Mesenchymal stem cell (in vitro differentiated cells and primary cell): Measurements from ENCODE around the gene MALT1.
"Not testable (repeated sequence)": the region's sequence is repeated elsewhere in the genome, so short reads cannot be mapped to it uniquely, and the experiment has no call there.

Experiments
- DNase-seq: peaks from one replicate; pipeline ENCODE4 v3.0.0-alpha.2; 2013
- H2AFZ ChIP-seq: one replicate; pipeline ENCODE4 v1.6.1; 2013; ENCODE audit warnings: low read depth, mild to moderate bottlenecking, control low read depth, inconsistent platforms, low read length, moderate library complexity
- H2AK5ac ChIP-seq: 2 replicates; pipeline ENCODE4 v1.6.1; 2013; ENCODE audit warnings: low read length, moderate library complexity, mild to moderate bottlenecking, inconsistent platforms; ENCODE audit not compliant: severe bottlenecking
- H2BK120ac ChIP-seq: one replicate; pipeline ENCODE4 v1.6.1; 2013; ENCODE audit warnings: low read depth, mild to moderate bottlenecking, inconsistent platforms, low read length, moderate library complexity
- H2BK12ac ChIP-seq, 2 experiments: one replicate each; pipeline ENCODE4 v1.6.1; 2013; ENCODE audit warnings: inconsistent platforms in 2 of 2, low read length in 2 of 2, mild to moderate bottlenecking in 2 of 2, moderate library complexity in 2 of 2, control low read depth in 1 of 2
- H2BK15ac ChIP-seq: one replicate; pipeline ENCODE4 v1.6.1; 2013; ENCODE audit warnings: mild to moderate bottlenecking, low read depth, inconsistent platforms; ENCODE audit not compliant: poor library complexity, severe bottlenecking
- H2BK5ac ChIP-seq: 2 replicates; pipeline ENCODE4 v1.6.1; 2013; ENCODE audit warnings: low read depth, mild to moderate bottlenecking, low read length, control low read depth, inconsistent platforms; ENCODE audit not compliant: poor library complexity, severe bottlenecking
- H3K14ac ChIP-seq, 2 experiments: one replicate each; pipeline ENCODE4 v1.6.1; 2013; ENCODE audit warnings: inconsistent platforms in 2 of 2, low read length in 2 of 2, control low read depth in 1 of 2, mild to moderate bottlenecking in 1 of 2, moderate library complexity in 1 of 2
- H3K18ac ChIP-seq, 2 experiments: one replicate each; pipeline ENCODE4 v1.6.1; 2013; ENCODE audit warnings: inconsistent platforms in 2 of 2, low read length in 2 of 2, control low read depth in 1 of 2, low read depth in 1 of 2, mild to moderate bottlenecking in 1 of 2
- H3K23ac ChIP-seq, 2 experiments: one replicate each; pipeline ENCODE4 v1.6.1; 2013; ENCODE audit warnings: inconsistent platforms in 2 of 2, low read length in 2 of 2, mild to moderate bottlenecking in 2 of 2, moderate library complexity in 2 of 2, control low read depth in 1 of 2
- H3K27ac ChIP-seq: 2 replicates; pipeline ENCODE4 v1.5.1; 2013; ENCODE audit warnings: mild to moderate bottlenecking, moderate library complexity, low read length, control low read depth, inconsistent platforms; ENCODE audit not compliant: poor library complexity, severe bottlenecking
- H3K27me3 ChIP-seq, 2 experiments: 2 replicates each; pipeline versions ENCODE4 v1.6.1 to v1.7.0; 2013; ENCODE audit warnings: low read length in 2 of 2, mild to moderate bottlenecking in 2 of 2, moderate library complexity in 2 of 2, control low read depth in 1 of 2, inconsistent platforms in 1 of 2; ENCODE audit not compliant: control insufficient read depth in 1 of 2, insufficient read depth in 1 of 2
- H3K36me3 ChIP-seq, 2 experiments: 2 replicates each; pipeline versions ENCODE4 v1.6.1 to v1.7.0; 2013; ENCODE audit warnings: low read length in 2 of 2, control low read depth in 1 of 2, inconsistent platforms in 1 of 2, low read depth in 1 of 2, mild to moderate bottlenecking in 1 of 2; ENCODE audit not compliant: insufficient read depth in 2 of 2, control insufficient read depth in 1 of 2
- H3K4ac ChIP-seq, 2 experiments: one replicate each; pipeline ENCODE4 v1.6.1; 2013; ENCODE audit warnings: inconsistent platforms in 2 of 2, low read length in 2 of 2, mild to moderate bottlenecking in 2 of 2, moderate library complexity in 2 of 2, control low read depth in 1 of 2, low read depth in 1 of 2
- H3K4me1 ChIP-seq: 2 replicates; pipeline ENCODE4 v1.6.1; 2013; ENCODE audit warnings: low read depth, low read length, control low read depth; ENCODE audit not compliant: control insufficient read depth, insufficient read depth
- H3K4me2 ChIP-seq: 2 replicates; pipeline ENCODE4 v1.6.1; 2013; ENCODE audit warnings: low read length, mild to moderate bottlenecking, inconsistent platforms; ENCODE audit not compliant: poor library complexity, severe bottlenecking
- H3K4me3 ChIP-seq, 2 experiments: 2 replicates each; pipeline versions ENCODE4 v1.5.1 to v1.7.0; 2013; ENCODE audit warnings: low read length in 2 of 2, mild to moderate bottlenecking in 2 of 2, control low read depth in 1 of 2, low read depth in 1 of 2; ENCODE audit not compliant: insufficient read depth in 1 of 2
- H3K79me1 ChIP-seq: replicated peaks from 2 replicates; pipeline ENCODE4 v1.6.1; 2013; ENCODE audit warnings: mild to moderate bottlenecking, control low read depth, low read length, inconsistent platforms; ENCODE audit not compliant: poor library complexity, severe bottlenecking
- H3K9ac ChIP-seq: 2 replicates; pipeline ENCODE4 v1.7.0; 2013; ENCODE audit warnings: mild to moderate bottlenecking, low read length, moderate library complexity
- H3K9me3 ChIP-seq: 2 replicates; pipeline ENCODE4 v1.7.0; 2013; ENCODE audit warnings: mild to moderate bottlenecking, low read length; ENCODE audit not compliant: control insufficient read depth
- H4K8ac ChIP-seq: one replicate; pipeline ENCODE4 v1.6.1; 2013; ENCODE audit warnings: inconsistent platforms, mild to moderate bottlenecking, low read length, moderate library complexity
- H4K91ac ChIP-seq: one replicate; pipeline ENCODE4 v1.6.1; 2013; ENCODE audit warnings: mild to moderate bottlenecking, low read length, inconsistent platforms
- whole genome bisulfite sequencing: methylation state at CpG from one replicate; pipeline ENCODE4 v1.1.7; 2013; ENCODE audit warnings: mixed read lengths; 5-methylcytosine and 5-hydroxymethylcytosine counted together

The MALT1 gene

DNA sequence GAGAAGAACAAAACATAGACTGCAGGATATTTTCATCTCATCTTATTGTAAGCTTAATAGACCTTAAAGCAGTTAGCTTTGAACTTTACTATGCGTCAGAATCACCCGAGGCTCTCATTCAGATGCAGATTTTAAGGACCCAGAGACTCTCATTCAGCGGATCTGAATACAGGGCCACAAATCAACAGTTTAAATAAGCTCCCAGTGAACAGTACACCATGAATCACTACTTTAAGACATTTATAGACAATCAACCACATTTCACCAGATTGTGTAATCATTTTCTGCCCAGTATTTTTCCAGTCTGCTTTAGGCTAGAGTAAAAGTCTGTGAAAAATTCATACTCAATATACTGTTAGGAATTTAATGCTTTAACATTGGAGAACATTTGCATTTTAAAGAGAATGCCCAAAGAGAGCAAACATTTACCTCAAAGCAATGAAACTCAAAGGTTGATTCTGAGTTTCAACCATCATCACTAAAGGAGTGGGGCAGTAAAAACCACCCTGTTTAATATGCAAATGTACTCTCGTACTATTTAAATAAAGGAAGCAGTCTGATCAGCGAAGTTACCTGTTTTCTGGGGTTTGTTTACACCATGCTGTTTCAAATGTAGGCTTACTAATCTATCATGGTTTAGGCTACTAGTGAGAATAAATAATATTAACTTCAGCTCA lies 31.4 kb upstream of the MALT1 start:
- no peak overlapping the region for H2BK15ac ChIP-seq
- no peak overlapping the region for H3K4me2 ChIP-seq
- WGBS: 8% methylated on average over 5 of the region's 5 CpGs
- DNase-seq: peak; percentile 76
- H3K79me1 ChIP-seq: no peaks in the 10 kb centered on the region
- H3K9me3 ChIP-seq: peaks cover 7% of the 10 kb centered on the region
- no peak overlapping the region for H2BK5ac ChIP-seq
- no peaks in the 10 kb centered on the region for H3K27me3 ChIP-seq
- H3K9ac ChIP-seq: no peak overlapping the region
- no peak overlapping the region for H3K18ac ChIP-seq
- no peak overlapping the region for H3K4me3 ChIP-seq
- no peak overlapping the region for H3K23ac ChIP-seq
- H2BK120ac ChIP-seq: no peak overlapping the region
- H4K91ac ChIP-seq: no peak overlapping the region
- H2AK5ac ChIP-seq: no peak overlapping the region
- H3K27ac ChIP-seq: peak overlapping the region; percentile 64
- H2AFZ ChIP-seq: no peak overlapping the region
- H3K4ac ChIP-seq: no peak overlapping the region
- H3K14ac ChIP-seq: no peak overlapping the region
- H2BK12ac ChIP-seq: no peak overlapping the region
- H3K36me3 ChIP-seq: no peaks in the 10 kb centered on the region
- peaks cover 12% of the 10 kb centered on the region for H3K4me1 ChIP-seq
- no peak overlapping the region for H4K8ac ChIP-seq

GRCh38 chr18:58640428-58640805 lies 30.8 kb upstream of the MALT1 start:
- Histone ChIP-seq H3K4me3 (no peak overlapping the region), H3K4me2 (no peak overlapping the region), H2AK5ac (peak overlapping the region; percentile 93), H2BK120ac (no peak overlapping the region), H4K91ac (no peak overlapping the region), H3K4ac (no peak overlapping the region), H4K8ac (no peak overlapping the region), H3K14ac (no peak overlapping the region), H3K27me3 (no peaks in the 10 kb centered on the region), H3K79me1 (no peaks in the 10 kb centered on the region), H3K36me3 (no peaks in the 10 kb centered on the region), H3K18ac (peak overlapping the region in 1 of 2 experiments; percentile 41), H3K9me3 (peaks cover 7% of the 10 kb centered on the region), H2BK15ac (no peak overlapping the region), H2BK5ac (peak overlapping the region; percentile 58), H3K9ac (no peak overlapping the region), H2AFZ (no peak overlapping the region), H3K4me1 (peaks cover 14% of the 10 kb centered on the region), H2BK12ac (peak overlapping the region in 1 of 2 experiments; percentile 59), H3K27ac (peak overlapping the region; percentile 64), H3K23ac (no peak overlapping the region)
- WGBS: 43% methylated on average over 3 of the region's 4 CpGs
- DNase-seq: no peak

DNA sequence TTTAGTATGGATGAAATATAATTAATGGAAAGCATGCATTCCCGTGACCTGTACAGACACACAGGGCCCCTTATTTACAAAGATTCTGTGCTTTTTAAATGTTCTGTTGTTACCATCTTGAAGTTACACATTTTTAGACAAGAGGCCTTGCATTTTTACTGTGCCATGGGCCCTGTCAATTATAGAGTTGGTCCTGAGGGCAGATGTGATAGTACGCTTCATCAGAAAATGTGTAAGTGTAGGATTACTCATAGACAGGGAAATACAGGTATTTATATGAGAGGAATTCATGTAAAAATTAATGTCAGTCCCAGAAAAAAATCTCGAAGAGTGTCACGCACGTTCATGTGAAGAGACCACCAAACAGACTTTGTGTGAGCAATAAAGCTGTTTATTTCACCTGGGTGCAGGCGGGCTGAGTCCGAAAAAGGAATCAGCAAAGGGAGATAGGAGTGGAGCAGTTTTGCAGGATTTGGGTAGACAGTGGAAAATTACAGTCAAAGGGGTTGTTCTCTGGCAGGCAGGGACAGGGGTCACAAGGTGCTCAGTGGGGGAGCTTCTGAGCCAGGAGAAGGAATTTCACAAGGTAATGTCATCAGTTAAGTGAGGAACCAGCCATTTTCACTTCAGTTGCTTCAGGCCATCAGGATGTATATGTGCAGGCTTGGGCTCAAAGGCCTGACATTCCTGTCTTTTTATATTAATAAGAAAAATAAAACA lies 30.2 kb upstream of the MALT1 start:
- H3K23ac ChIP-seq: no peak overlapping the region
- no peak overlapping the region for H2BK15ac ChIP-seq
- peaks cover 12% of the 10 kb centered on the region for H3K4me1 ChIP-seq
- no peak overlapping the region for H2BK5ac ChIP-seq
- no peak overlapping the region for H3K4ac ChIP-seq
- no peak overlapping the region for H3K18ac ChIP-seq
- H4K8ac ChIP-seq: no peak overlapping the region
- H3K9me3 ChIP-seq: peaks cover 7% of the 10 kb centered on the region
- 86% methylated on average over 7 of the region's 7 CpGs for WGBS
- no peak for DNase-seq
- H4K91ac ChIP-seq: no peak overlapping the region
- H3K4me3 ChIP-seq: no peak overlapping the region
- H3K27ac ChIP-seq: peak overlapping the region; percentile 64
- H3K14ac ChIP-seq: no peak overlapping the region
- no peaks in the 10 kb centered on the region for H3K79me1 ChIP-seq
- no peak overlapping the region for H2AK5ac ChIP-seq
- H3K36me3 ChIP-seq: no peaks in the 10 kb centered on the region
- H3K27me3 ChIP-seq: no peaks in the 10 kb centered on the region
- no peak overlapping the region for H2BK12ac ChIP-seq
- no peak overlapping the region for H2BK120ac ChIP-seq
- H2AFZ ChIP-seq: no peak overlapping the region
- no peak overlapping the region for H3K4me2 ChIP-seq
- H3K9ac ChIP-seq: no peak overlapping the region

GRCh38 chr18:58643557-58643956 lies 27.7 kb upstream of the MALT1 start:
- H3K27me3 ChIP-seq, H3K27ac ChIP-seq, H2BK120ac ChIP-seq, H2BK15ac ChIP-seq, H4K8ac ChIP-seq, H3K4me2 ChIP-seq, H3K23ac ChIP-seq, H3K9me3 ChIP-seq, H3K4me1 ChIP-seq, H3K9ac ChIP-seq, H3K18ac ChIP-seq, H2BK5ac ChIP-seq, H3K14ac ChIP-seq, H4K91ac ChIP-seq, H2AFZ ChIP-seq, H2BK12ac ChIP-seq, H3K4ac ChIP-seq, DNase-seq, H2AK5ac ChIP-seq, H3K4me3 ChIP-seq, H3K79me1 ChIP-seq, H3K36me3 ChIP-seq: not testable (repeated sequence)
- 97% methylated on average over 6 of the region's 6 CpGs for WGBS
